Fibroblast of lung (primary cell): ENCODE data around the gene NR2F2.

Experiments
- CTCF ChIP-seq, 2 donors: IDR thresholded peaks in 1 of 2; conservative IDR thresholded peaks in 1 of 2; 1 replicate in 1 of 2; 2 replicates in 1 of 2; pipeline ENCODE4 v1.5.1; 2011 to 2012; ENCODE audit warnings: low read length in 2 of 2, control low read depth in 1 of 2, inconsistent platforms in 1 of 2, low read depth in 1 of 2, mild to moderate bottlenecking in 1 of 2
- EZH2 ChIP-seq: IDR thresholded peaks from 2 replicates; pipeline ENCODE4 v1.5.1; 2012; ENCODE audit warnings: low read length, control low read depth, mild to moderate bottlenecking; ENCODE audit errors: missing control alignments

- TF ChIP-seq CTCF (conservative IDR thresholded peaks at IDR 0.05 in 1 of 2, IDR thresholded peaks at IDR 0.05 in 1 of 2; ENCODE audit: low read depth in 1 of 2, low read length in 2 of 2): no peak
- no peak for TF ChIP-seq EZH2
Measured at GRCh38 chr15:96316953-96317629, 13.4 kb upstream of the NR2F2 start.
